ENCODE results near the gene NBPF1.
"Not testable (repeated sequence)": the region's sequence is repeated elsewhere in the genome, so short reads cannot be mapped to it uniquely, and the experiment has no call there.

- TF ChIP-seq CTCF (conservative IDR thresholded peaks at IDR 0.05 in 1 of 2, IDR thresholded peaks at IDR 0.05 in 1 of 2; ENCODE audit: extremely low read depth in 1 of 2, insufficient read depth in 1 of 2, low read depth in 1 of 2, low read length in 2 of 2); EZH2 (IDR thresholded peaks at IDR 0.05; ENCODE audit: borderline replicate concordance, low read length): not testable (repeated sequence)
Measured at GRCh38 chr1:16557034-16557433, 56.3 kb downstream of the NBPF1 start.

Data from mammary epithelial cell (primary cell).